ENCODE results near the gene TFIP11.

The TFIP11 gene

DNA sequence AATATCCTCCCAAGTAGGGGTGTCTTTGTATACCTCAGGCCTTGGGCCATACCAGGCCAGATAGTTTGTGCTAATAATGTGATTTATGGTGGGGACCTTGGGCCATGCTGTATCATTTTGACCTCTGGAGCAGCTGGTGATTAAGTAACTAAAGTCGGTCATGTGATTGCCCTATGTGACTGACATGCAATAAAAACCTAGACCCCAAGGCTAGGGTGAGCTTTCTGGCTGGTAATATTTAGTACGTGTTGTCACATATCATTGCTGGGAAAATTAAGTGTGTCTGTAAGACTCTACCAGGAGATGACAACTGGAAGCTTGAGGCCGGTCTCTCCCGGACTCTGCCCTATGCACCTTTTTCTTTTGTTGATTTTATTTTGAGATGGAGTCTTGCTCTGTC lies 12.6 kb upstream of the TFIP11 start:
- no peaks in the 10 kb centered on the region for H3K79me2 ChIP-seq
- no peak overlapping the region for H2AFZ ChIP-seq
- no peak overlapping the region for H3K4me3 ChIP-seq (ENCODE audit: low read depth, low read length)
- TF ChIP-seq CTCF (IDR thresholded peaks at IDR 0.05): no peak
- H3K9ac ChIP-seq: no peak overlapping the region
- H3K4me2 ChIP-seq (ENCODE audit: low read length): no peak overlapping the region
- H3K36me3 ChIP-seq (ENCODE audit: control insufficient read depth, insufficient read depth, low read length): no peaks in the 10 kb centered on the region
- no peak overlapping the region for H3K27ac ChIP-seq
- H3K4me1 ChIP-seq: no peaks in the 10 kb centered on the region
- no peaks in the 10 kb centered on the region for H3K9me3 ChIP-seq (ENCODE audit: control insufficient read depth, low read length)
- H3K27me3 ChIP-seq (ENCODE audit: control insufficient read depth, insufficient read depth, low read length): no peaks in the 10 kb centered on the region

GRCh38 chr22:26522592-26522991 lies 10.3 kb upstream of the TFIP11 start:
- Histone ChIP-seq H3K4me2 (ENCODE audit: low read length) (no peak overlapping the region), H2AFZ (no peak overlapping the region), H3K4me3 (ENCODE audit: low read depth, low read length) (no peak overlapping the region), H3K9ac (no peak overlapping the region), H3K27me3 (ENCODE audit: control insufficient read depth, insufficient read depth, low read length) (no peaks in the 10 kb centered on the region), H3K36me3 (ENCODE audit: control insufficient read depth, insufficient read depth, low read length) (no peaks in the 10 kb centered on the region), H3K79me2 (no peaks in the 10 kb centered on the region), H3K9me3 (ENCODE audit: control insufficient read depth, low read length) (no peaks in the 10 kb centered on the region), H3K27ac (no peak overlapping the region), H3K4me1 (no peaks in the 10 kb centered on the region)
- no peak for TF ChIP-seq CTCF (IDR thresholded peaks at IDR 0.05)

DNA sequence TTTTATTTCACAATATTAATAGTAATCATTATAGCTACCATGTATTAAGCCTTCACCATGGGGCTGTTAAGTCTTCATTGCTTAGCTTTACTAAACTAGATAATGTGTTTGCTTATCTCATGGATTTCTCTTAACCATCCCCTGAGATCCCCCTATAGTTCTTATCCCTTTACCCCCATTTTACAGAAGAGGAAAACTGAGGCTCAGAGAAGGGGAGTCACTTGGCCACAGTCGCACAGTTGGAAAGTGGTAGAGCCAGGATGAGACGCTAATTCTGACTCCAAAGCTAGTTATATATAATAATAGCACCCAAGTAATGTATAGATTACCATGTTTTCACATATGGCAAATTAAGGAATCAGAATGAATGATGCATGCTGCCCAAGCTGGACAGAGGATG lies 9.7 kb upstream of the TFIP11 start:
- Histone ChIP-seq H3K27ac (no peak overlapping the region), H3K36me3 (ENCODE audit: control insufficient read depth, insufficient read depth, low read length) (no peaks in the 10 kb centered on the region), H3K9me3 (ENCODE audit: control insufficient read depth, low read length) (no peaks in the 10 kb centered on the region), H3K9ac (no peak overlapping the region), H3K4me1 (no peaks in the 10 kb centered on the region), H3K4me2 (ENCODE audit: low read length) (no peak overlapping the region), H3K4me3 (ENCODE audit: low read depth, low read length) (no peak overlapping the region), H3K27me3 (ENCODE audit: control insufficient read depth, insufficient read depth, low read length) (no peaks in the 10 kb centered on the region), H2AFZ (no peak overlapping the region), H3K79me2 (no peaks in the 10 kb centered on the region)
- TF ChIP-seq CTCF (IDR thresholded peaks at IDR 0.05): no peak

GRCh38 chr22:26517429-26517828 lies 5.2 kb upstream of the TFIP11 start:
- no peak overlapping the region for H3K4me3 ChIP-seq (ENCODE audit: low read depth, low read length)
- no peaks in the 10 kb centered on the region for H3K79me2 ChIP-seq
- no peaks in the 10 kb centered on the region for H3K9me3 ChIP-seq (ENCODE audit: control insufficient read depth, low read length)
- no peak overlapping the region for H2AFZ ChIP-seq
- H3K27ac ChIP-seq: no peak overlapping the region
- no peak for TF ChIP-seq CTCF (IDR thresholded peaks at IDR 0.05)
- H3K36me3 ChIP-seq (ENCODE audit: control insufficient read depth, insufficient read depth, low read length): no peaks in the 10 kb centered on the region
- H3K4me2 ChIP-seq (ENCODE audit: low read length): no peak overlapping the region
- no peaks in the 10 kb centered on the region for H3K27me3 ChIP-seq (ENCODE audit: control insufficient read depth, insufficient read depth, low read length)
- H3K9ac ChIP-seq: no peak overlapping the region
- no peaks in the 10 kb centered on the region for H3K4me1 ChIP-seq

- Histone ChIP-seq H2AFZ (no peak overlapping the region), H3K27ac (no peak overlapping the region), H3K4me3 (ENCODE audit: low read depth, low read length) (no peak overlapping the region), H3K4me1 (no peaks in the 10 kb centered on the region), H3K79me2 (peaks cover 3% of the 10 kb centered on the region), H3K9me3 (ENCODE audit: control insufficient read depth, low read length) (no peaks in the 10 kb centered on the region), H3K4me2 (ENCODE audit: low read length) (no peak overlapping the region), H3K27me3 (ENCODE audit: control insufficient read depth, insufficient read depth, low read length) (no peaks in the 10 kb centered on the region), H3K36me3 (ENCODE audit: control insufficient read depth, insufficient read depth, low read length) (no peaks in the 10 kb centered on the region), H3K9ac (no peak overlapping the region)
- no peak for TF ChIP-seq CTCF (IDR thresholded peaks at IDR 0.05)
Observed at GRCh38 chr22:26516503-26516902, 4.2 kb upstream of the TFIP11 start.
